C4-2B (cell line): ENCODE results near the gene ERMARD.

ENCODE experiments used
- CTCF ChIP-seq: fragments of 450-650 bp; conservative IDR thresholded peaks from 2 replicates; pipeline ENCODE4 v1.5.1; 2017; ENCODE audit warnings: mild to moderate bottlenecking
- ZFX ChIP-seq: fragments of 450-650 bp; IDR thresholded peaks from 2 replicates; pipeline ENCODE4 v1.6.1; 2017

DNA sequence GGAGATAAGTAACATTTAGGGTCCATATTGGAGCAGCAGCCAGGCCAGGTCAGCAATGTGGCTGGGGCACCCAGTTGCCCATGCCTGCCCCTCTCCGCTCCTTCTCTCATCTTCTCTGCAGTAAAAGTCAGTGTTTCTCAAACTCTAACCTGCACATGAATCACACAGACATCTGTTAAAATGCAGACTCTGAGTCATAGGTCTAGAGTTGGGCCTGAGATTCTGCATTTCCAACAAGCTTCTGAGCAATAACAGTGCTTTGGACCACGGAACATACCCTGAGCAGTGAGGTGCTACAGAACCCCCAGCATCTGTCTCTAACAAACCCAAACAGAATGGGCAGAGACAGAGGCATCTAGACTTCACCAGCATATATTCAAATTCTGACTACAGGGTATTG is 37.2 kb upstream of the ERMARD start:
- TF ChIP-seq CTCF = no peak
- TF ChIP-seq ZFX = no peak
